A673 (cell line): ENCODE measurements around the gene CXCL3. TPM values are rescaled to one million over a fixed set of nuclear protein-coding genes. Genes with fewer than 3 reads are reported as not detected.

Source experiments
- BruUV-seq: library from RNA; stranded (reverse); fragments of 400-500 nt; replicated peaks from 2 replicates; lab custom pipeline; 2021; lab: Mats Ljungman, UMichigan
- CTCF ChIA-PET: fragments of 300-600 bp; sonication (Branson Sonifier 250); formaldehyde crosslinking; loops from one replicate; lab custom pipeline; 2022; ENCODE audit warnings: antibody characterized with exemption; lab: Charles Lee
- POLR2A ChIA-PET: fragments of 300-600 bp; sonication (Branson Sonifier 250); formaldehyde crosslinking; loops from one replicate; lab custom pipeline; 2022; ENCODE audit warnings: antibody characterized with exemption; ENCODE audit not compliant: low non-redundant PET; lab: Charles Lee
- DNase-seq: peaks from one replicate; pipeline ENCODE4 v3.0.0-alpha.2; 2015; ENCODE audit warnings: low spot score
- H3K27ac ChIP-seq: fragments of 200-600 bp; sonication (generic); 2 replicates; pipeline ENCODE4 v1.5.1; 2016; ENCODE audit warnings: mixed run types, low read depth, mild to moderate bottlenecking, mixed read lengths, antibody characterized with exemption, low read length; ENCODE audit not compliant: poor library complexity, severe bottlenecking
- H3K27me3 ChIP-seq: fragments of 200-600 bp; sonication (generic); replicated peaks from 2 replicates; pipeline ENCODE4 v1.6.1; 2017; ENCODE audit warnings: mixed run types, low read depth, mild to moderate bottlenecking, mixed read lengths, antibody characterized with exemption, low read length; ENCODE audit not compliant: insufficient read depth, poor library complexity
- H3K36me3 ChIP-seq: fragments of 200-600 bp; sonication (generic); 2 replicates; pipeline ENCODE4 v1.6.1; 2016; ENCODE audit warnings: mixed run types, mild to moderate bottlenecking, mixed read lengths, antibody characterized with exemption, low read length; ENCODE audit not compliant: insufficient read depth, poor library complexity, severe bottlenecking
- H3K4me1 ChIP-seq: fragments of 200-600 bp; sonication (generic); 2 replicates; pipeline ENCODE4 v1.6.1; 2017; ENCODE audit warnings: mixed run types, mild to moderate bottlenecking, mixed read lengths, antibody characterized with exemption, low read length; ENCODE audit not compliant: insufficient read depth, poor library complexity, severe bottlenecking
- H3K4me3 ChIP-seq: fragments of 200-600 bp; sonication (generic); 2 replicates; pipeline ENCODE4 v1.5.1; 2016; ENCODE audit warnings: low read depth, mixed run types, mild to moderate bottlenecking, mixed read lengths, low read length; ENCODE audit not compliant: poor library complexity, severe bottlenecking
- H3K9me3 ChIP-seq: fragments of 200-600 bp; sonication (generic); 2 replicates; pipeline ENCODE4 v1.6.1; 2016; ENCODE audit warnings: mixed run types, low read depth, mild to moderate bottlenecking, mixed read lengths, antibody characterized with exemption, low read length; ENCODE audit not compliant: poor library complexity, severe bottlenecking
- CTCF ChIP-seq: fragments of 300-800, 200-600 bp; sonication (generic); conservative IDR thresholded peaks from 2 replicates; pipeline ENCODE4 v1.5.1; 2017; ENCODE audit warnings: low read depth, mild to moderate bottlenecking, antibody characterized with exemption, low read length, moderate library complexity, mixed read lengths
- EZH2 ChIP-seq: fragments of 200-600 bp; sonication (generic); IDR thresholded peaks from 2 replicates; pipeline ENCODE4 v1.6.1; 2017; ENCODE audit warnings: borderline replicate concordance, low read depth, mild to moderate bottlenecking, mixed read lengths, antibody characterized with exemption, low read length; ENCODE audit not compliant: poor library complexity, severe bottlenecking
- intact Hi-C: fragments of 100-400 bp; cut with micrococcal nuclease; formaldehyde crosslinking; loops from one replicate; pipeline ENCODE4 v1.10.0; 2022; ENCODE audit not compliant: unreplicated experiment
- total RNA-seq: library from RNA; stranded (reverse); gene quantifications from 2 replicates; pipeline ENCODE4 v1.2.3, GENCODE V29; 2021

Gene CXCL3
- total RNA-seq, 1 experiment from 2014 or later = 0.24 TPM

- H3K4me1 ChIP-seq = no peaks in the 10 kb centered on the region
- intact Hi-C loops = no loop called here
- no peaks in the 10 kb centered on the region for H3K9me3 ChIP-seq
- H3K27me3 ChIP-seq = no peaks in the 10 kb centered on the region
- DNase-seq = no peak
- no peaks in the 10 kb centered on the region for H3K36me3 ChIP-seq
- H3K27ac ChIP-seq = no peak overlapping the region
- no peak overlapping the region for H3K4me3 ChIP-seq
- POLR2A ChIA-PET = no interaction called here
- no peak for TF ChIP-seq CTCF
- TF ChIP-seq EZH2 = no peak
- BruUV-seq = no TSS peak
- CTCF ChIA-PET = no interaction called here
Measured at GRCh38 chr4:74066232-74066631, 27.7 kb upstream of the CXCL3 start.

GRCh38 chr4:74065115-74065642 lies 26.7 kb upstream of the CXCL3 start:
- DNase-seq = no peak
- no peak for TF ChIP-seq CTCF
- TF ChIP-seq EZH2 = no peak
- BruUV-seq = no TSS peak
- ChIA-PET CTCF (no interaction called here), POLR2A (no interaction called here)
- Histone ChIP-seq H3K9me3 (no peaks in the 10 kb centered on the region), H3K27me3 (no peaks in the 10 kb centered on the region), H3K4me1 (no peaks in the 10 kb centered on the region), H3K36me3 (no peaks in the 10 kb centered on the region), H3K27ac (no peak overlapping the region), H3K4me3 (no peak overlapping the region)
- intact Hi-C loops = no loop called here

- POLR2A ChIA-PET = no interaction called here
- intact Hi-C loops = no loop called here
- BruUV-seq = no TSS peak
Measured at GRCh38 chr4:74063859-74064258, 25.4 kb upstream of the CXCL3 start.

More at GRCh38 chr4:74063859-74064258, 25.4 kb upstream of the CXCL3 start:
- H3K4me1 ChIP-seq = peaks cover 6% of the 10 kb centered on the region
- H3K9me3 ChIP-seq = no peaks in the 10 kb centered on the region
- no peaks in the 10 kb centered on the region for H3K36me3 ChIP-seq
- CTCF ChIA-PET = no interaction called here
- no peak for TF ChIP-seq CTCF
- no peak for TF ChIP-seq EZH2
- H3K4me3 ChIP-seq = no peak overlapping the region
- H3K27ac ChIP-seq = no peak overlapping the region
- H3K27me3 ChIP-seq = no peaks in the 10 kb centered on the region
- no peak for DNase-seq
